NCI-H1417 (cell line): ENCODE results near the gene HOXA1.
A peak's percentile ranks its signal among the peaks of the same experiment; 100 is the strongest.

Experiments
- DNase-seq, 3 experiments: peaks; one replicate each; lab custom pipeline; 2025; lab: John Stamatoyannopoulos, UW

Gene HOXA1

GRCh38 chr7:27116962-27117886 lies 21.4 kb upstream of the HOXA1 start:
- peak in 1 of 3 experiments; percentile 41 for DNase-seq

- DNase-seq, result peak; percentile 63 to 95 (median 74)
Observed at GRCh38 chr7:27116031-27116961, 20.5 kb upstream of the HOXA1 start.

- peak in 1 of 3 experiments; percentile 24 for DNase-seq
Observed at GRCh38 chr7:27115221-27116026, 19.6 kb upstream of the HOXA1 start.

- no peak for DNase-seq
Observed at GRCh38 chr7:27114881-27115220, 19.1 kb upstream of the HOXA1 start.

- peak; percentile 32 to 72 (median 55) for DNase-seq
Observed at GRCh38 chr7:27113991-27114769, 18.4 kb upstream of the HOXA1 start.

- peak; percentile 47 to 72 (median 58) for DNase-seq
Observed at GRCh38 chr7:27112955-27113949, 17.5 kb upstream of the HOXA1 start.

GRCh38 chr7:27112361-27112760 lies 16.6 kb upstream of the HOXA1 start:
- no peak for DNase-seq

GRCh38 chr7:27111751-27112277 lies 16.0 kb upstream of the HOXA1 start:
- DNase-seq, result peak in 1 of 3 experiments; percentile 43

GRCh38 chr7:27111042-27111750 lies 15.4 kb upstream of the HOXA1 start:
- no peak for DNase-seq

- DNase-seq, result no peak
Observed at GRCh38 chr7:27110186-27111031, 14.6 kb upstream of the HOXA1 start.

GRCh38 chr7:27109466-27110185 lies 13.8 kb upstream of the HOXA1 start:
- no peak for DNase-seq

- DNase-seq, result no peak
Observed at GRCh38 chr7:27108390-27109127, 12.8 kb upstream of the HOXA1 start.

- no peak for DNase-seq
Observed at GRCh38 chr7:27107391-27108381, 11.9 kb upstream of the HOXA1 start.

GRCh38 chr7:27106901-27107240 lies 11.1 kb upstream of the HOXA1 start:
- no peak for DNase-seq

GRCh38 chr7:27106181-27106900 lies 10.5 kb upstream of the HOXA1 start:
- no peak for DNase-seq
